Uterus (tissue), 4 donors: ENCODE data around the gene NR1H3. TPM values are rescaled to one million over a fixed set of nuclear protein-coding genes. Genes with fewer than 3 reads are reported as not detected.

Experiments used
- DNase-seq, 2 donors: peaks; one replicate each; pipeline ENCODE4 v3.0.0-alpha.2; 2019 to 2020
- H3K27ac ChIP-seq, 2 donors: fragments of 200-600 bp; sonication (generic); 1 replicate in 1 of 2; 2 replicates in 1 of 2; pipeline ENCODE4 v1.5.1; 2016 to 2018
- H3K27me3 ChIP-seq, 2 donors: fragments of 200-600 bp; sonication (generic); one replicate each; pipeline ENCODE4 v1.5.1; 2018 to 2019; ENCODE audit warnings: control low read depth in 1 of 2
- H3K36me3 ChIP-seq, 2 donors: fragments of 200-600 bp; sonication (generic); one replicate each; pipeline ENCODE4 v1.5.1; 2019; ENCODE audit warnings: control low read depth in 1 of 2
- H3K4me1 ChIP-seq, 2 donors: fragments of 200-600 bp; sonication (generic); one replicate each; pipeline ENCODE4 v1.5.1; 2018 to 2019; ENCODE audit warnings: control low read depth in 1 of 2
- H3K4me3 ChIP-seq, 2 donors: fragments of 200-600 bp; sonication (generic); 1 replicate in 1 of 2; 2 replicates in 1 of 2; pipeline ENCODE4 v1.5.1; 2018 to 2019; ENCODE audit warnings: mild to moderate bottlenecking in 1 of 2
- H3K9me3 ChIP-seq, 2 donors: fragments of 200-600 bp; sonication (generic); one replicate each; pipeline ENCODE4 v1.5.1; 2019; ENCODE audit warnings: control low read depth in 1 of 2
- POLR2A ChIP-seq, 2 donors: fragments of 450-650 bp; IDR thresholded peaks; one replicate each; pipeline ENCODE4 v1.6.1; 2016; ENCODE audit warnings: antibody characterized with exemption in 2 of 2, mild to moderate bottlenecking in 1 of 2, moderate library complexity in 1 of 2
- intact Hi-C: fragments of 100-400 bp; cut with DNase I; formaldehyde crosslinking; loops from one replicate; pipeline ENCODE4 v1.15.1; 2023; ENCODE audit warnings: low total_unique reads
- total RNA-seq, 4 donors: library from RNA; depleted of rRNA in 3 of 4; stranded (reverse); fragments of >200 nt in 3 of 4; gene quantifications; one replicate each; pipeline versions ENCODE4 v1.1.0 to v1.2.4, GENCODE V29; 2014 to 2023
- TF ChIP-seq, protein P1 (sequence below), 4 experiments: fragments of 200-600 bp in 2 of 4; fragments of 450-650 bp in 2 of 4; sonication (generic) in 2 of 4; IDR thresholded peaks; one replicate each; pipeline ENCODE4 v1.5.1; 2016 to 2019; ENCODE audit warnings: antibody characterized with exemption in 4 of 4, mild to moderate bottlenecking in 2 of 4, moderate library complexity in 1 of 4
- donor health status: DM: yes; HTN: yes; CAD: no.

Gene NR1H3
- total RNA-seq, 4 donors from 2014 or later, result 14.1 to 49.0 (median 31.9) TPM

DNA sequence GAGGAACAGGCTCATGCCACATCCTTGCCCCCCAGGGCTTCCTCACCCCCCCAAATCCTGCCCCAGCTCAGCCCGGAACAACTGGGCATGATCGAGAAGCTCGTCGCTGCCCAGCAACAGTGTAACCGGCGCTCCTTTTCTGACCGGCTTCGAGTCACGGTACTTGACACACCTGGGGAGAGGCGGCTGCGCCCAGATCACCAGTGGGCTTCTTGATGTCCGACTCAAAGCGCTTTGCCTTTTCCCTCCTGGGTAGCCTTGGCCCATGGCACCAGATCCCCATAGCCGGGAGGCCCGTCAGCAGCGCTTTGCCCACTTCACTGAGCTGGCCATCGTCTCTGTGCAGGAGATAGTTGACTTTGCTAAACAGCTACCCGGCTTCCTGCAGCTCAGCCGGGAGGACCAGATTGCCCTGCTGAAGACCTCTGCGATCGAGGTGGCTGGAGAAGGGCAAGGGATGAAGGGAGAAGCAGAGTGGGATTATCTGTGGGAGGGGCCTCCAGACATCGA is 3.5 kb downstream of the NR1H3 start:
- Histone ChIP-seq H3K4me3 (no peak overlapping the region), H3K27me3 (no peaks in the 10 kb centered on the region), H3K27ac (no peak overlapping the region), H3K9me3 (no peaks in the 10 kb centered on the region), H3K36me3 (no peaks in the 10 kb centered on the region), H3K4me1 (peaks cover 0 to 9% of the 10 kb centered on the region in 2 donors)
- no peak for DNase-seq
- TF ChIP-seq, protein P1, sequence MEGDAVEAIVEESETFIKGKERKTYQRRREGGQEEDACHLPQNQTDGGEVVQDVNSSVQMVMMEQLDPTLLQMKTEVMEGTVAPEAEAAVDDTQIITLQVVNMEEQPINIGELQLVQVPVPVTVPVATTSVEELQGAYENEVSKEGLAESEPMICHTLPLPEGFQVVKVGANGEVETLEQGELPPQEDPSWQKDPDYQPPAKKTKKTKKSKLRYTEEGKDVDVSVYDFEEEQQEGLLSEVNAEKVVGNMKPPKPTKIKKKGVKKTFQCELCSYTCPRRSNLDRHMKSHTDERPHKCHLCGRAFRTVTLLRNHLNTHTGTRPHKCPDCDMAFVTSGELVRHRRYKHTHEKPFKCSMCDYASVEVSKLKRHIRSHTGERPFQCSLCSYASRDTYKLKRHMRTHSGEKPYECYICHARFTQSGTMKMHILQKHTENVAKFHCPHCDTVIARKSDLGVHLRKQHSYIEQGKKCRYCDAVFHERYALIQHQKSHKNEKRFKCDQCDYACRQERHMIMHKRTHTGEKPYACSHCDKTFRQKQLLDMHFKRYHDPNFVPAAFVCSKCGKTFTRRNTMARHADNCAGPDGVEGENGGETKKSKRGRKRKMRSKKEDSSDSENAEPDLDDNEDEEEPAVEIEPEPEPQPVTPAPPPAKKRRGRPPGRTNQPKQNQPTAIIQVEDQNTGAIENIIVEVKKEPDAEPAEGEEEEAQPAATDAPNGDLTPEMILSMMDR (IDR thresholded peaks at IDR 0.05), result no peak
- TF ChIP-seq POLR2A (IDR thresholded peaks at IDR 0.05), result no peak
- intact Hi-C loops, result loop anchor here (10.0 kb wide), 1 partner anchor 87 kb away; the partner anchor contains the start of gene ARFGAP2

GRCh38 chr11:47264119-47264518 is 6.3 kb downstream of the NR1H3 start:
- intact Hi-C loops, result loop anchor here (10.0 kb wide), 1 partner anchor 89 kb away; the partner anchor contains the start of gene ARFGAP2
- Histone ChIP-seq H3K36me3 (no peaks in the 10 kb centered on the region), H3K4me1 (peaks cover 0 to 6% of the 10 kb centered on the region in 2 donors), H3K27me3 (no peaks in the 10 kb centered on the region), H3K9me3 (no peaks in the 10 kb centered on the region), H3K4me3 (no peak overlapping the region), H3K27ac (no peak overlapping the region)
- TF ChIP-seq, protein P1 (IDR thresholded peaks at IDR 0.05), result no peak
- TF ChIP-seq POLR2A (IDR thresholded peaks at IDR 0.05), result no peak
- no peak for DNase-seq

GRCh38 chr11:47264521-47264920 is 6.7 kb downstream of the NR1H3 start:
- DNase-seq, result no peak
- TF ChIP-seq, protein P1 (IDR thresholded peaks at IDR 0.05), result no peak
- TF ChIP-seq POLR2A (IDR thresholded peaks at IDR 0.05), result no peak
- Histone ChIP-seq H3K9me3 (no peaks in the 10 kb centered on the region), H3K4me3 (no peak overlapping the region), H3K27ac (no peak overlapping the region), H3K36me3 (no peaks in the 10 kb centered on the region), H3K27me3 (no peaks in the 10 kb centered on the region), H3K4me1 (peaks cover 0 to 4% of the 10 kb centered on the region in 2 donors)
- intact Hi-C loops, result loop anchor here (10.0 kb wide), 1 partner anchor 90 kb away; the partner anchor contains the start of gene ARFGAP2

DNA sequence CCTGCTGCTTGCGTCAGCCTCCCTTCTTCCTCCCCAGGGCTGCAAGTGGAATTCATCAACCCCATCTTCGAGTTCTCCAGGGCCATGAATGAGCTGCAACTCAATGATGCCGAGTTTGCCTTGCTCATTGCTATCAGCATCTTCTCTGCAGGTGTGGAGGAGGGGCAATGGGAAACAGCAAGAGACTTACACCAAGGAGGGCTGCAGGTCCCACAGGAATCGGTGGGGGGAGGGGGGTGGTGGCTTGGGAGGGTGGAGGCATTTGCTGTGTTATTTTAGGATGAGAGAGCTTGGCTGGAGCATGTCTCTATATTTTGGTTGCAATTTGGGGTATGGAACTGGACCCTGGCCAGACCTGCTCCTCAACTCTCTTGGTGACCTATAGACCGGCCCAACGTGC is 10.1 kb downstream of the NR1H3 start:
- H3K27ac ChIP-seq, result no peak overlapping the region

GRCh38 chr11:47268448-47269001 is 10.7 kb downstream of the NR1H3 start:
- H3K4me1 ChIP-seq, result peaks cover 0 to 4% of the 10 kb centered on the region in 2 donors

More for the DNA sequence above, 10.1 kb downstream of the NR1H3 start:
- no peaks in the 10 kb centered on the region for H3K36me3 ChIP-seq
- DNase-seq, result no peak
- intact Hi-C loops, result loop anchor here (5.0 to 10.0 kb wide), 2 partner anchors 93 to 381 kb away; partner anchors contain the start of gene ARFGAP2
- peaks cover 0 to 4% of the 10 kb centered on the region in 2 donors for H3K4me1 ChIP-seq
- H3K27me3 ChIP-seq, result no peaks in the 10 kb centered on the region
- H3K9me3 ChIP-seq, result no peaks in the 10 kb centered on the region
- no peak overlapping the region for H3K4me3 ChIP-seq
- TF ChIP-seq POLR2A (IDR thresholded peaks at IDR 0.05), result no peak
- TF ChIP-seq, protein P1 (IDR thresholded peaks at IDR 0.05), result no peak

More at GRCh38 chr11:47268448-47269001, 10.7 kb downstream of the NR1H3 start:
- Histone ChIP-seq H3K9me3 (no peaks in the 10 kb centered on the region), H3K27ac (peak overlapping the region; percentile 95 to 97), H3K27me3 (no peaks in the 10 kb centered on the region), H3K4me3 (peak overlapping the region; percentile 74 to 86), H3K36me3 (no peaks in the 10 kb centered on the region)
- DNase-seq, result no peak
- TF ChIP-seq, protein P1 (IDR thresholded peaks at IDR 0.05), result no peak
- TF ChIP-seq POLR2A (IDR thresholded peaks at IDR 0.05), result no peak
- intact Hi-C loops, result loop anchor here (5.0 to 10.0 kb wide), 2 partner anchors 94 to 381 kb away; partner anchors contain the start of gene ARFGAP2
